DMS 273 (cell line): ENCODE measurements around the gene PLA2G4C.
A peak's percentile ranks its signal among the peaks of the same experiment; 100 is the strongest.
"Not testable (repeated sequence)": the region's sequence is repeated elsewhere in the genome, so short reads cannot be mapped to it uniquely, and the experiment has no call there.

Experiments
- DNase-seq: peaks from one replicate; lab custom pipeline; 2025; ENCODE audit not compliant: unreplicated experiment; lab: John Stamatoyannopoulos, UW

PLA2G4C gene

DNA sequence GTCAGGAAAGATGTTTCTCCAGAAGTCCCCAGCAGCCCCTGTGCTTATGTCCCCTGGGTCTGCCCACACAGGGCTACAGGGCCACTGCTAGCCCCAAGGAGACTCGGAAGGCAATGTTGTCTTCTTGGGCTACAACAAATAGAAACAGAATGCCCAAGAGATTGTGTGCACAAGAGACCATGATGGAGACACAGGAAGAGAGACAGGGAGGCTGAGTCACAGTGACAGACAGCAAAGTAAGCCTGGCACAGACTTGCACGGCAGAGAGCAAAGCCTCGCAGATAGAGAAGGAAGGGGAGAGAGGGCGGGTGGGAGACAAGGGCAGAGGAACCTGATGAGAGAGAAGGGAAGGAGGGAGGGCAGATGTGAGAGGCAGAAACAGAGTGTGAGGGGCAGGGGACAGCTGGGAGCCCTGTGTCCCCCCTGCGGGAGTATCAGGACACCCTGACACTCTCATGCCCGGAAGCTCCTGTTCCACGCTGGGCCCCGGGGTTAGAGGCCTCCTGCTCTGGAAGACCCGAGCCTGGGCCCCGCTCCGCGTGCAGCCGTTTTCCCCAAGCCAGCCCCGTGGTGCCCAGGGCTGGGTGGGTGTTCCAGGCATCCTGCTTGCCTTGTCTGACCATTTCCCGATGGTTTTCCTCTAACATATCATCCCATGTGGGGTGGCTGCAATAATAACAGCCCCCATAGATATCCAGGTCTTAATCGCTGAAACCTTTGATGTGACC, 2.7 kb upstream of the PLA2G4C start:
- DNase-seq, result no peak

DNA sequence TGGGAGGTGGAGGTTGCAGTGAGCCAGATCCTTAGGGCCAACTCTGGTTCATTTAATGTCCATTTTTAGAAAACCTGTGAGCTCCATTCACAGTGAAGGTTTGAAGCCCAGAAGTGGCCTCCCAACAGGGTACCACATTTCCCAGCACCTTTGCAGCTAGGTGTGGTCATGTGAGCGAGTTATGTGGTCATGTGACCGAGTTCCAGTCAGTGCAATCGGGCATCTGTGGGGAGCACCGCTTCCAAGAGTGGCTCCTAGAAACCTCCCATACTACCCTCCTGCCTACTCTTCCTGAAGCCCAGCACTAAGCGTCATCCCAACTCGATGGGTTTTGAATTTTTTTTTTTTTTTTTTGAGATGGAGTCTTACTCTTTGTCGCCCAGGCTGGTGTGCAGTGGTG, 663 bp upstream of the PLA2G4C start:
- no peak for DNase-seq

GRCh38 chr19:48108997-48109782, 1.4 kb downstream of the PLA2G4C start:
- DNase-seq, result no peak

DNA sequence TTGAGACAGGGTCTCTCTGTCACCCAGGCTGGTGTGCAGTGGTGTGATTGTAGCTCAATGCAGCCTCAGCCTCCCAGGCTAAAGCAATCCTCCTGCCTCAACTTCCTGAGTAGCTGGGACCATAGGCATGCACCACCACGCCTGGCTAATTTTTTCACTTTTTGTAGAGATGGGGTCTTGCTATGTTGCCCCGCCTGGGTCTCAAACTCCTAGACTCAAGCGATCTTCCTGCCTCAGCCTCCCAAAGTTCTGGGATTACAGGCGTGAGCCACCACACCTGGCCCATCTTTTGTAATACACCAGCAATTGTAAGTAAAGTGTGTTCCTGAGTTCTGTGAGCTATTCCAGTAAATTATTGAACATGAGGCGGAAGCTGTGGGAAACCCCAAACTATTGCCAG, 6.7 kb downstream of the PLA2G4C start:
- DNase-seq, result no peak

GRCh38 chr19:48102870-48103751, 7.5 kb downstream of the PLA2G4C start:
- DNase-seq, result peak; percentile 63

DNA sequence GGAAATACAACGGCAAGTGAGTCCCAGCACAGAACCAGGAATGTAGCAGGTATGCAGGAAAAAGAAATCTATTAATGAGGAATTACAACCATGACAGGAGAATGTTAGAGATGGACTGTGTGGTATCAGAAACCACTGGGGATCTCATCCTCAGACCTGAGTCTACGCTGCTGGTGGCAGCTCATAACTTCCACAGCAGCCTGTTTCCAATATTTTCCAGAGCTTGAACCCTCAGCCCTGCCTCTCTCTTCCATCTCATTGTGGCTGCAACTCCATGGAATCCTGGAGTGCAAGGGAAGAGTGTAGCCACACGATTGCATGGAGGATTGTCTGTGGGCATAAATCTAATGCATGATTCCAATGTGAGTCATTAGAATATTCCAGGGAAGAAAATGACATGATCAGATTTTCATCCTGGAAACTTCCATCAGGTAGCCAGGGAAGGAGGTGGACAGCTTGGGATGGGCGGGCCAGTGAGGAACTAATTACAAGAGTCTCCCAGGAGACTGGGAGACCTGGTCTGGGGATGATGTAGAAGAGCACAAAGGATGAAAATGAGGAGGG, 14.9 kb downstream of the PLA2G4C start:
- DNase-seq, result no peak

GRCh38 chr19:48094855-48095203, 15.8 kb downstream of the PLA2G4C start:
- DNase-seq, result no peak

DNA sequence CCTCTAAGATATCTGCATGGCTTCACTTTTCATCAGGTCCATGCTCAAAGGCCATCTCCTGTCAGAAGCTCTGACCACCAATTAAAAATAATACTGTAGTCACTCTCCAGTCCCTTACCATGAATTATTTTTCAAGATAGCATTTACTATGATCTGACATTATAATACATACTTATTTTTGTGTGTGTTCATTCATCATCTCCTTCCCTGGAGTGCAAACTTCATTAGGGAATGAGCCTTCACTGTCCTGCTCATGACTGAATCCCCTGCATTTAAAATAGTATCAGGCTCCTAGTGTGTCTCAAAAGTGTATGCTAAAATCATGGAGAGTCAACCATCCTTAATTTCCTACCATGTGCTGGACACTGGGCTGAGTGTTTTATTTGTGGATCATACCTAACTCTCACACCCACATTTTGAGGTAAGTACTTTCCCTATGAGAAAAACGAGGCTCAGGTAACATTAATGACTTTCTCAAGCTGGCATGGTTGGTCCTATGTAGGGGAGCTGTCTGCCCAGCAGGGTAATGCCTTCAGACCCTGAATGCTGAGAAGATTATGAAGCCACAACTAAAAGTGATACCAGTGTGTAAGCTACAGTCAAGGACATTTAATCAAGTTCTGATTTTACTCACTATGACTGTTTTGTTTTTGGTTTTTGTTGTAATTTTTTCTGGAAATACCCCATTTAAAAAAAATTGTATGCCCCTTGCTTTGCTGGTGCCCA, 16.3 kb downstream of the PLA2G4C start:
- DNase-seq, result no peak

DNA sequence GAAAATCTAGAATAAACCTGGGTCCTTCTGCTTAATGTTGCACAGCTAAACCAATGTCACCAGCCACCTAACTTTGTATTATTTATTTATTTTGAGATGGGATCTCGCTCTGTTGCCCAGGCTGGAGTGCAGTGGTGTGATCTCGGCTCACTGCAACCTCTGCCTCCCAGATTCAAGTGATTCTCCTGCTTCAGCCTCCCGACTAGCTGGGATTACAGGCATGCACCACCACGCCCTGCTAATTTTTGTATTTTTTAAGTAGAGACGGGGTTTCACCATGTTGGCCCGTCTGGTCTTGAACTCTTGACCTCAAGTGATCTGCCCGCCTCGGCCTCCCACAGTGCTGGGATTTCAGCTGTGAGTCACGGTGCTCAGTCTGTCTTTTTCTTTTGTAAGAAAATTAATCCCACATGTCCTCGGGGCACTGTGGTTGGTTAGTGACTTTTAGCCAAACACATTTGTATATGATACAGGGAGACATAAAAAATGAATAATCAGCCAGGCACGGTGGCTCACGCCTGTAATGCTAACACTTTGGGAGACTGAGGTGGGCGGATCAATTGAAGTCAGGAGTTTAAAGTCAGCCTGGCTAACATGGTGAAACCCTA, 19.4 kb downstream of the PLA2G4C start:
- not testable (repeated sequence) for DNase-seq

DNA sequence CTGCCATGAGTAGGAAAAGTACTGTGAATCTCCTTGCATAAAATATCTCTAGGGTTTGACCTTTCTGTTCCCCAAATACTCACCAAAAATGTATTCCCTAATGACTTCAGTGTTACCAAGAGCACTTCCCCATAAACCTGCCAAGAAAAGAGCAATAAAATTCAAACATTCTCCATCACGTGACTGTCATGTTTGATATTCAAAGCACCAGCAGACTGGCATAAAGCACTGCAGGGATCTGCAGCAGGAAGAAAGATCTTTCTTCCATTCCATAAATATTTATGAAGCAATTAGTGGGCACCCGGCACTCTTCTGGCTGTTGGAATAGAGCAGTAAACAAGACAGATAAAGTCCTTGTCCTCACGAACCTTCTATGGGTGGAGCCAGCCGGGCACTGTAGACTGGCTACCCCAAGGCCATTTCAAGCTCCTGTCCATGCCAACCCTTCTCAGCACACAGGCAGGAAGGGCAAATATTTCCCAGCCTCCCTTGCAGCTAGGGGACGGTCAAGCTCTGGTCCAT, 20.3 kb downstream of the PLA2G4C start:
- DNase-seq, result no peak

DNA sequence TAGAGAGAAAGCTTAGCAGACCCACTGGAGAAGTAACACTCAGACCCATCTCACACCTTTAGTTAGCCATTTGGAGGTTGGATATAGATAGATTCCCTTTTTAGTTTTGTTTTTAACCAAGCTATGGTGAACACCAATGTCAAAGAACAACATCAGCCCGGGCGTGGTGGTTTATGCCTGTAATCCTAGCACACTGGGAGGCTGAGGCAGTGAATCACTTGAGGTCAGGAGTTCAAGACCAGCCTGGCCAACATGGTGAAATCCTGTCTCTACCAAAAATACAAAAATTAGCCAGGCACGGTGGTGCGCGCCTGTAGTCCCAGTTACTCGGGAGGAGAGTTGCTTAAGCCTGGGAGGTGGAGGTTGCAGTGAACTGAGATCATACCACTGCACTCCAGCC, 21.6 kb downstream of the PLA2G4C start:
- DNase-seq, result not testable (repeated sequence)

GRCh38 chr19:48085904-48086864, 24.4 kb downstream of the PLA2G4C start:
- DNase-seq, result no peak

DNA sequence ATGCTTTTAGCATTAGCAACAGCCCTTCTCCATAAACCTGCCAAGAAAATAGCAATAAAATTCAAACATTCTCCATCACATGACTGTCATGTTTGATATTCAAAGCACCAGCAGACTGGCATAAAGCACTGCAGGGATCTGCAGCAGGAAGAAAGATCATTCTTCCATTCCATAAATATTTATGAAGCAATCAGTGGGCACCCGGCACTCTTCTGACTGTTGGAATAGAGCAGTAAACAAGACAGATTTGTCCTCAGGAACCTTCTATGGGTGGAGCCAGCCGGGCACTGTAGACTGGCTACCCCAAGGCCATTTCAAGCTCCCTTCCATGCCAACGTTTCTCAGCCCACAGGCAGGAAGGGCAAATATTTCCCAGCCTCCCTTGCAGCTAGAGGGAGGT, 25.5 kb downstream of the PLA2G4C start:
- DNase-seq, result no peak

DNA sequence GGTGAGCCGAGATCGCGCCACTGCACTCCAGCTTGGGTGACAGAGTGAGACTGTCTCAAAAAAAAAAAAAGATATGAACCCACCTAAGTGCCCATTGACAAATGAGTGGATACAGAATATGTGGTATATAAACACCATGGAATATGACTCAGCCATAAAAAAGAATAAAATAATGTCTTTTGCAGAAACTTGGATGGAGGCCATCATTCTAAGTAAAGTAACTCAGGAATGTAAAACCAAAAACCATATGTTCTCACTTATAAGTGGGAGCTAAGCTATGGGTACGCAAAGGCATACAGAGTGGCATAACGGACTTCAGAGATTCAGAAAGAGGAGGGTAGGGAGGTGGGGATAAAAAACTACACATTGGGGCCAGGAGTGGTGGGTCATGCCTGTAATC, 29.5 kb downstream of the PLA2G4C start:
- no peak for DNase-seq

GRCh38 chr19:48070177-48070769, 40.3 kb downstream of the PLA2G4C start:
- not testable (repeated sequence) for DNase-seq

- DNase-seq, result no peak
These were observed 41.2 kb downstream of the PLA2G4C start for GRCh38 chr19:48069435-48069834.

DNA sequence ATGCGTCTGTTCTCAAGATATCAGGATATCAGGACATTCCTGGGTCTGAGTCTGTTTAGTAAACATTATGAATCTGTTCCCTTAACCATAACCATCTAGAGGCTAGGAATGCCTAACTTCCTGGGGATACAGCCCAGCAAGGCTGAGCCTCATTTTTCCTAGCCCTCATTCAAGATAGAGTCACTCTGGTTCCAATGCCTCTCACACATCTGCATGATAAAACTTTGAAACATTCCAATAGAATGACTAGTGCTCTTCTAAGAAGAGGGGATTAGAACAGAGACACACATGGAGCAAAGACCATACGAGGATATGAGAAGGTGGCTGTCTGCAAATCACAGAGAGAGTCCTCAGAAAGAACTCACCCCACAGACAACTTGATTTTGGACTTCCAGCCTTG, 46.1 kb downstream of the PLA2G4C start:
- no peak for DNase-seq
